Nephron progenitor cell (in vitro differentiated cells): ENCODE measurements around the gene RNASE13.

ENCODE experiments used
- DNase-seq: peaks from one replicate; pipeline ENCODE4 v3.0.0; 2021
- H3K27ac Mint-ChIP-seq: 2 replicates; pipeline ENCODE4 v1.8.0; 2021; ENCODE audit warnings: mild to moderate bottlenecking, moderate library complexity, mixed read lengths
- H3K27me3 Mint-ChIP-seq: 2 replicates; pipeline ENCODE4 v1.8.0; 2021; ENCODE audit warnings: mild to moderate bottlenecking, low read depth, mixed read lengths; ENCODE audit not compliant: poor library complexity
- H3K36me3 Mint-ChIP-seq: 2 replicates; pipeline ENCODE4 v1.8.0; 2021; ENCODE audit warnings: low read depth, mixed read lengths
- H3K4me1 Mint-ChIP-seq: 2 replicates; pipeline ENCODE4 v1.8.0; 2021; ENCODE audit warnings: mixed read lengths
- H3K4me3 Mint-ChIP-seq: 2 replicates; pipeline ENCODE4 v1.8.0; 2021; ENCODE audit warnings: mild to moderate bottlenecking, moderate library complexity, mixed read lengths
- H3K9me3 Mint-ChIP-seq: 2 replicates; pipeline ENCODE4 v1.8.0; 2021; ENCODE audit warnings: mild to moderate bottlenecking, moderate library complexity, mixed read lengths
- CTCF ChIP-seq: fragments of 200-600 bp; sonication (generic); IDR thresholded peaks from 2 replicates; pipeline ENCODE4 v1.5.0; 2021; ENCODE audit warnings: antibody characterized with exemption

The RNASE13 gene

GRCh38 chr14:21060614-21061346, 26.2 kb upstream of the RNASE13 start:
- no peak overlapping the region for H3K4me3 Mint-ChIP-seq
- no peak for DNase-seq
- H3K27me3 Mint-ChIP-seq = peaks cover 14% of the 10 kb centered on the region
- no peaks in the 10 kb centered on the region for H3K36me3 Mint-ChIP-seq
- no peaks in the 10 kb centered on the region for H3K9me3 Mint-ChIP-seq
- TF ChIP-seq CTCF = no peak
- H3K4me1 Mint-ChIP-seq = peaks cover 65% of the 10 kb centered on the region
- peak overlapping the region; percentile 83 for H3K27ac Mint-ChIP-seq

- no peak for TF ChIP-seq CTCF
- peaks cover 65% of the 10 kb centered on the region for H3K4me1 Mint-ChIP-seq
- H3K9me3 Mint-ChIP-seq = no peaks in the 10 kb centered on the region
- H3K36me3 Mint-ChIP-seq = no peaks in the 10 kb centered on the region
- peaks cover 11% of the 10 kb centered on the region for H3K27me3 Mint-ChIP-seq
- no peak overlapping the region for H3K27ac Mint-ChIP-seq
- H3K4me3 Mint-ChIP-seq = no peak overlapping the region
- no peak for DNase-seq
Measured at GRCh38 chr14:21059842-21060613, 25.4 kb upstream of the RNASE13 start.

GRCh38 chr14:21058903-21059302, 24.3 kb upstream of the RNASE13 start:
- H3K4me3 Mint-ChIP-seq = no peak overlapping the region
- no peaks in the 10 kb centered on the region for H3K36me3 Mint-ChIP-seq
- no peak for DNase-seq
- H3K27me3 Mint-ChIP-seq = peaks cover 10% of the 10 kb centered on the region
- H3K9me3 Mint-ChIP-seq = no peaks in the 10 kb centered on the region
- peaks cover 70% of the 10 kb centered on the region for H3K4me1 Mint-ChIP-seq
- peak overlapping the region; percentile 71 for H3K27ac Mint-ChIP-seq
- no peak for TF ChIP-seq CTCF

- no peak for TF ChIP-seq CTCF
- Mint-ChIP-seq H3K4me1 (peaks cover 65% of the 10 kb centered on the region), H3K27me3 (peaks cover 10% of the 10 kb centered on the region), H3K36me3 (no peaks in the 10 kb centered on the region), H3K9me3 (no peaks in the 10 kb centered on the region), H3K27ac (peak within 1 kb of the TSS; percentile 52), H3K4me3 (no peak within 1 kb of the TSS)
- no peak for DNase-seq
Measured at GRCh38 chr14:21057803-21058675, 23.4 kb upstream of the RNASE13 start, which contains the start of gene RNASE8. RNASE8 (plus strand) TSS chr14:21057822; CDS start chr14:21057893, 71 bp downstream.

GRCh38 chr14:21056520-21057163, 22.0 kb upstream of the RNASE13 start:
- Mint-ChIP-seq H3K27me3 (peaks cover 15% of the 10 kb centered on the region), H3K4me1 (peaks cover 53% of the 10 kb centered on the region), H3K9me3 (no peaks in the 10 kb centered on the region), H3K36me3 (no peaks in the 10 kb centered on the region), H3K27ac (no peak overlapping the region), H3K4me3 (no peak overlapping the region)
- no peak for TF ChIP-seq CTCF
- DNase-seq = no peak
